Measurements from ENCODE around the gene FOXJ3.

Gene FOXJ3

DNA sequence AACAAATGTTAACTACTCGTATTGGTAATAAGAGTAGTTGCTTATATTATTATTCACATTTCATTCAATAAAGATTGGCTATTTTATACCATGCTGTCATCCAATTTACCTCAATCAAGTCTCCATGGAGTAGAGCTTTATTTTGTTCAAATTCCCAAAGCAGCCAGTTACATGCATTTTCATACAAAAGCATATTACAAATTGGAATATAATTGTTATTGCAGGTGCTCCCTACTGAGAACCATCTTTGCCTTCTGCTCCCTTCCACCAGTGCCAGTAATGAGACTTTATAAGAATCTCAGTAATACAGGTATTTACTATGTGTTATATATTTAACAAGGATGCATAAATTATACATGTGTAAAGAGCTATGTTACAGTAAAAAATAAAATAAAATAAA lies 54.2 kb downstream of the FOXJ3 start:
- no peak for DNase-seq (ENCODE audit: low read depth in 1 of 2, low spot score in 1 of 2)
- in situ Hi-C loops (cut with HindIII; ENCODE audit: low pct_unique_long_range_greater_than_20kb, low sequenced_read_pairs), result no loop called here
- TF ChIP-seq JUND (IDR thresholded peaks at IDR 0.05; ENCODE audit: low read depth), result no peak

GRCh38 chr1:42279055-42279454 lies 56.0 kb downstream of the FOXJ3 start:
- peak in 1 of 2 experiments; percentile 5 for DNase-seq (ENCODE audit: low read depth in 1 of 2, low spot score in 1 of 2)
- in situ Hi-C loops (cut with HindIII; ENCODE audit: low pct_unique_long_range_greater_than_20kb, low sequenced_read_pairs), result no loop called here
- no peak for TF ChIP-seq JUND (IDR thresholded peaks at IDR 0.05; ENCODE audit: low read depth)

- TF ChIP-seq JUND (IDR thresholded peaks at IDR 0.05; ENCODE audit: low read depth), result no peak
- in situ Hi-C loops (cut with HindIII; ENCODE audit: low pct_unique_long_range_greater_than_20kb, low sequenced_read_pairs), result no loop called here
- DNase-seq (ENCODE audit: low read depth in 1 of 2, low spot score in 1 of 2), result no peak
Observed at GRCh38 chr1:42272920-42273319, 62.1 kb downstream of the FOXJ3 start.

GRCh38 chr1:42267904-42268303 lies 67.1 kb downstream of the FOXJ3 start:
- in situ Hi-C loops (cut with HindIII; ENCODE audit: low pct_unique_long_range_greater_than_20kb, low sequenced_read_pairs), result no loop called here
- TF ChIP-seq JUND (IDR thresholded peaks at IDR 0.05; ENCODE audit: low read depth), result no peak
- no peak for DNase-seq (ENCODE audit: low read depth in 1 of 2, low spot score in 1 of 2)

GRCh38 chr1:42266253-42267135 lies 68.5 kb downstream of the FOXJ3 start:
- TF ChIP-seq JUND (IDR thresholded peaks at IDR 0.05; ENCODE audit: low read depth), result no peak
- in situ Hi-C loops (cut with HindIII; ENCODE audit: low pct_unique_long_range_greater_than_20kb, low sequenced_read_pairs), result no loop called here
- peak; percentile 7 to 77 for DNase-seq (ENCODE audit: low read depth in 1 of 2, low spot score in 1 of 2)

DNA sequence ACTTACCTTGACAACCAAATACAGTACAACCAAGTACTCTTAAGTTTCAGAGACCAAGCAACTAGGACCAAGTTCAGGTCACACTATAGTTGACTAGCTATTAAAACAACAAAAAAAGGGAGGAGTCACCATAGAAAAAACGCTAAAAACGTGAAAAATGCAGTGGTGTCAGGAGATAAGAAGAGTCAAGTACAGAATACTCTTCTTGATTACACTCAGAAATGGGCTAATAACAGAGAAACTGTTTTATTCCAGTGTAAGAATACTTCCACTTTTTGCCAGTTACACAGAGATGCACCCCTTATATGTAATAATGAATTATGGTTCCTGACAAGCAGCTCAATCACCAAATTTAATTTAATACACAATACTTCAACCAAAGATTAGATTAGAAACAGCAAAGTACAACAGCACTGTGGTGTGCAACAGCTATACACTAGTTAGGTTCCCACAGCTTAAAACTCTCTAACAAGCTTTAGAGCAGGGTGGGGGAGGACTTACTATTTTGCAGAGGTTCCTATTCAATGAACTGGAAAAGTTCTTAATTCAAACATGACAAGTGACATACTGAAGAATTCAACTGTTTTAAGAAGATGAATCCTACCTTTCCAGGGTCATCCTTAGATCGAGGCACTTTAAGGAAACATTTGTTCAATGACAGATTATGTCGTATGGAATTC lies 70.4 kb downstream of the FOXJ3 start:
- no peak for TF ChIP-seq JUND (IDR thresholded peaks at IDR 0.05; ENCODE audit: low read depth)
- in situ Hi-C loops (cut with HindIII; ENCODE audit: low pct_unique_long_range_greater_than_20kb, low sequenced_read_pairs), result no loop called here
- no peak for DNase-seq (ENCODE audit: low read depth in 1 of 2, low spot score in 1 of 2)

- DNase-seq (ENCODE audit: low read depth in 1 of 2, low spot score in 1 of 2), result no peak
- in situ Hi-C loops (cut with HindIII; ENCODE audit: low pct_unique_long_range_greater_than_20kb, low sequenced_read_pairs), result no loop called here
- TF ChIP-seq JUND (IDR thresholded peaks at IDR 0.05; ENCODE audit: low read depth), result no peak
Observed at GRCh38 chr1:42263019-42263418, 72.0 kb downstream of the FOXJ3 start.

- no peak for DNase-seq (ENCODE audit: low read depth in 1 of 2, low spot score in 1 of 2)
- no peak for TF ChIP-seq JUND (IDR thresholded peaks at IDR 0.05; ENCODE audit: low read depth)
- in situ Hi-C loops (cut with HindIII; ENCODE audit: low pct_unique_long_range_greater_than_20kb, low sequenced_read_pairs), result no loop called here
Observed at GRCh38 chr1:42260376-42261070, 74.5 kb downstream of the FOXJ3 start.

DNA sequence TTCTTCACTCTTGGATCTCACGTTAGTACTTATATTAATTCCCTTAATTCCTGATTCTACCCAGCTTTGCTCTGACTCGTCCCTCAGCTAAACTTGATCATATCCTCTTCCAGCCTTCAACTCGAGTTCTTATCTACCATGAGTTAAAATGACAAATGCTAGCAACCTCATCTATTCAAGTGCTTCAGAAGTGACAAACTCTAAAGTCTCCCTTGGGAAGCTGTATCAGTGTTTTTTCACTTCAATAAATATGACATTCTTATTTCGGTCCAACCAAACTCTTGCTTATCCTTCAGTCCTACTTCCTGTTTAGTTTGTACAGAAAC lies 75.3 kb downstream of the FOXJ3 start:
- no peak for TF ChIP-seq JUND (IDR thresholded peaks at IDR 0.05; ENCODE audit: low read depth)
- in situ Hi-C loops (cut with HindIII; ENCODE audit: low pct_unique_long_range_greater_than_20kb, low sequenced_read_pairs), result no loop called here
- DNase-seq (ENCODE audit: low read depth in 1 of 2, low spot score in 1 of 2), result no peak

GRCh38 chr1:42259059-42259738 lies 75.8 kb downstream of the FOXJ3 start:
- peak in 1 of 2 experiments; percentile 6 for DNase-seq (ENCODE audit: low read depth in 1 of 2, low spot score in 1 of 2)
- in situ Hi-C loops (cut with HindIII; ENCODE audit: low pct_unique_long_range_greater_than_20kb, low sequenced_read_pairs), result no loop called here
- no peak for TF ChIP-seq JUND (IDR thresholded peaks at IDR 0.05; ENCODE audit: low read depth)

GRCh38 chr1:42258218-42258617 lies 76.8 kb downstream of the FOXJ3 start:
- no peak for DNase-seq (ENCODE audit: low read depth in 1 of 2, low spot score in 1 of 2)
- TF ChIP-seq JUND (IDR thresholded peaks at IDR 0.05; ENCODE audit: low read depth), result no peak
- in situ Hi-C loops (cut with HindIII; ENCODE audit: low pct_unique_long_range_greater_than_20kb, low sequenced_read_pairs), result no loop called here

GRCh38 chr1:42251042-42251441 lies 84.0 kb downstream of the FOXJ3 start:
- in situ Hi-C loops (cut with HindIII; ENCODE audit: low pct_unique_long_range_greater_than_20kb, low sequenced_read_pairs), result no loop called here
- no peak for TF ChIP-seq JUND (IDR thresholded peaks at IDR 0.05; ENCODE audit: low read depth)
- DNase-seq (ENCODE audit: low read depth in 1 of 2, low spot score in 1 of 2), result no peak

All from T47D (cell line).